NOMO-1 treated with DMSO at 0.1 percent for 48 hours (cell line): ENCODE data around the gene CEP135.

Experiments used
- DNase-seq: peaks from one replicate; lab custom pipeline; 2025; ENCODE audit not compliant: unreplicated experiment; lab: John Stamatoyannopoulos, UW

Gene CEP135

GRCh38 chr4:56003606-56004005 is 54.9 kb downstream of the CEP135 start:
- no peak for DNase-seq

- DNase-seq: no peak
These were observed 55.5 kb downstream of the CEP135 start for GRCh38 chr4:56004235-56004634.

GRCh38 chr4:56007154-56007553 is 58.4 kb downstream of the CEP135 start:
- DNase-seq: no peak

GRCh38 chr4:56008206-56008605 is 59.5 kb downstream of the CEP135 start:
- DNase-seq: no peak

GRCh38 chr4:56026596-56026995 is 77.9 kb downstream of the CEP135 start:
- no peak for DNase-seq

GRCh38 chr4:56028165-56028564 is 79.4 kb downstream of the CEP135 start:
- DNase-seq: no peak

- DNase-seq: no peak
These were observed 89.9 kb downstream of the CEP135 start for GRCh38 chr4:56038487-56039162.

- DNase-seq: no peak
These were observed 92.1 kb downstream of the CEP135 start for GRCh38 chr4:56040842-56041241.

GRCh38 chr4:56042225-56042624 is 93.5 kb downstream of the CEP135 start:
- DNase-seq: no peak

- DNase-seq: peak; percentile 11
These were observed 99.6 kb downstream of the CEP135 start for GRCh38 chr4:56048383-56048701.

GRCh38 chr4:56048702-56049431 is 100.1 kb downstream of the CEP135 start:
- peak; percentile 54 for DNase-seq

GRCh38 chr4:56050625-56051024 is 101.9 kb downstream of the CEP135 start:
- DNase-seq: peak; percentile 18

GRCh38 chr4:56051029-56051709 is 102.4 kb downstream of the CEP135 start:
- no peak for DNase-seq

GRCh38 chr4:56051710-56052075 is 102.9 kb downstream of the CEP135 start:
- DNase-seq: no peak

- DNase-seq: no peak
These were observed 103.7 kb downstream of the CEP135 start for GRCh38 chr4:56052481-56052880.

GRCh38 chr4:56052966-56053365 is 104.2 kb downstream of the CEP135 start:
- no peak for DNase-seq

GRCh38 chr4:56055027-56055977 is 106.6 kb downstream of the CEP135 start:
- no peak for DNase-seq

GRCh38 chr4:56055991-56056390 is 107.2 kb downstream of the CEP135 start:
- no peak for DNase-seq

GRCh38 chr4:56058555-56058954 is 109.8 kb downstream of the CEP135 start:
- no peak for DNase-seq

GRCh38 chr4:56060036-56060435 is 111.3 kb downstream of the CEP135 start:
- DNase-seq: no peak

GRCh38 chr4:56062106-56062505 is 113.4 kb downstream of the CEP135 start:
- no peak for DNase-seq
